IPS-18a (cell line): ENCODE measurements around the gene RNASEH2C.
"Not testable (repeated sequence)": the region's sequence is repeated elsewhere in the genome, so short reads cannot be mapped to it uniquely, and the experiment has no call there.

Experiments
- H3K27ac ChIP-seq: one replicate; pipeline ENCODE4 v1.5.1; 2013; ENCODE audit warnings: low read length
- H3K27me3 ChIP-seq: one replicate; pipeline ENCODE4 v1.6.1; 2013; ENCODE audit warnings: mild to moderate bottlenecking, low read length; ENCODE audit not compliant: control insufficient read depth, insufficient read depth
- H3K36me3 ChIP-seq: one replicate; pipeline ENCODE4 v1.6.1; 2013; ENCODE audit warnings: low read depth, low read length; ENCODE audit not compliant: control insufficient read depth
- H3K4me1 ChIP-seq: one replicate; pipeline ENCODE4 v1.6.1; 2013; ENCODE audit warnings: low read depth, low read length; ENCODE audit not compliant: control insufficient read depth
- H3K4me3 ChIP-seq: one replicate; pipeline ENCODE4 v1.5.1; 2013; ENCODE audit warnings: low read length
- H3K9ac ChIP-seq: one replicate; pipeline ENCODE4 v1.6.1; 2013; ENCODE audit warnings: mild to moderate bottlenecking, low read length, moderate library complexity
- H3K9me3 ChIP-seq: one replicate; pipeline ENCODE4 v1.6.1; 2013; ENCODE audit warnings: low read depth, low read length; ENCODE audit not compliant: control insufficient read depth

Gene RNASEH2C

DNA sequence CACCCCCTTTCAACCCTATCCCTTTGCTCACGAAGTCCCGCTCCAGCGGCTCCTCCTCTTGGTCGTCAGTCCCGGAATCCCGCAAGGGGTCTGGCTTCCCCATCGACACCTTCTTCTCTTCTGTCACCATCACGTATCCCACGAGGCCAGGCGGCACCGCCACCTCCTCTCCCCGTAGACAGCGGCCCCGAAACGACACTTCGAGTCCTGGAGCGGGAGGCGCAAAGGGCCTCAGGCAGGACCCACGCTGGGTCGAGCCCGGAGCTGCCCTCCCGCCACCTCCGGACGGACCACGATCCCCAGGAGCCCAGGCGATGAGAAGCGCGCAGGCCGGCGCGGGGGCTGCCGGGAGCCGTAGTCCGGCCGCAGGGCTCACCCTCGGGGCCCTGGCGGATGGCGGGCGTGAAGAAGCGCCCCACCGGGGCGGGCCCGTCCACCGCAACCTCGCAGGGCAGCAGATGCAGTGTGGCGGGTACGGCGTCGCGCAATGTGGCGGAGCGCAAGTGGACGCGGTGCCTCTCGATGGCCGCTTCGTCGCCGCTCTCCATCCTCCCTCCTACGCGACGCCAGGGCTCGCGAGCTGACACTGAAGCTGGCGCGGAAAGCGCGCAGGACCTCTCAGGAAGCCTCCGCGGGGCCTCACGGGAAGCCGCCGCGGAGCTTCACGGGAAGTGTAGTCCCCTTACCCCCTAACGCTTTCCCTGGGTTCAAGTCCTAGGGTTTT, at the start of gene RNASEH2C:
TSS of gene RNASEH2C (minus strand) at position 588 of the 724 bp plus-strand sequence. CDS start at position 548, 40 bp downstream.
- Histone ChIP-seq H3K27me3 (no peaks in the 10 kb centered on the region), H3K36me3 (peaks cover 35% of the 10 kb centered on the region), H3K4me1 (no peaks in the 10 kb centered on the region), H3K4me3 (peak within 1 kb of the TSS; percentile 81), H3K9ac (peak within 1 kb of the TSS; percentile 70), H3K9me3 (no peaks in the 10 kb centered on the region), H3K27ac (no peak within 1 kb of the TSS)

DNA sequence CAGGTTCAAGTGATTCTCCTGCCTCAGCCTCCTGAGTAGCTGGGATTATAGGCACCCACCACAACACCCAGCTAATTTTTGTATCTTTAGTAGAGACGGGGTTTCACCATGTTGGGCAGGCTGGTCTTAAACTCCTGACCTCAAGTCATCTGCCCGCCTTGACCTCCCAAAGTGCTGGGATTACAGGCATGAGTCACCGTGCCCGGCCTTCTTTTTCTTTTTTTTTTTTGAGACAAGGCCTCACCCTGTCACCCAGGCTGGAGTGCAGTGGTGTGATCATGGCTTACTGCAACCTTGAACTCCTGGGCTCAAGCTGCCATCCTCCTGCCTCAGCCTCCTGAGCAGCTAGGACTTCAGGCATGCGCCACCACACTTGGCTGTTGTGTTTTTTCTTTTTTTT, 47.2 kb upstream of the RNASEH2C start:
- not testable (repeated sequence) for H3K9me3 ChIP-seq, H3K27me3 ChIP-seq, H3K27ac ChIP-seq, H3K4me1 ChIP-seq, H3K9ac ChIP-seq, H3K4me3 ChIP-seq, H3K36me3 ChIP-seq

DNA sequence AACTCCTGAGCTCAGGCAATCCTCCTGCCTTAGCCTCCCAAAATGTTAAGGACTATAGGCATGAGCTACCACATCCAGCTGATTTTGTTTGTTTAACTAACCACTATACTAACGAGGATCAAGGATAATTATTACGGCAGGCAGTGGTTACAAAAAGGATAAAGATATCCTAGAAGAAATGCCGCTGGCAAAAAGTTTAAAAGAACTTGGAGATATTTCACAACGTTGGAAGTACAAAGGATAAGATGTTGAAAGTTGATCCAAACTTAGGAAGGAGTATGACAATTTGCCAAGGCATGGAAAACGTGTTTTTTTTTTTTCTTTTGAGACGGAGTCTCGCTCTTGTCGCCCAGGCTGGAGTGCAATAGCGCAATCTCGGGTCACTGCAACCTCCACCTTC, 46.8 kb upstream of the RNASEH2C start:
- Histone ChIP-seq H3K4me1 (no peaks in the 10 kb centered on the region), H3K36me3 (no peaks in the 10 kb centered on the region), H3K27ac (no peak overlapping the region), H3K9ac (no peak overlapping the region), H3K4me3 (no peak overlapping the region), H3K27me3 (no peaks in the 10 kb centered on the region), H3K9me3 (no peaks in the 10 kb centered on the region)

DNA sequence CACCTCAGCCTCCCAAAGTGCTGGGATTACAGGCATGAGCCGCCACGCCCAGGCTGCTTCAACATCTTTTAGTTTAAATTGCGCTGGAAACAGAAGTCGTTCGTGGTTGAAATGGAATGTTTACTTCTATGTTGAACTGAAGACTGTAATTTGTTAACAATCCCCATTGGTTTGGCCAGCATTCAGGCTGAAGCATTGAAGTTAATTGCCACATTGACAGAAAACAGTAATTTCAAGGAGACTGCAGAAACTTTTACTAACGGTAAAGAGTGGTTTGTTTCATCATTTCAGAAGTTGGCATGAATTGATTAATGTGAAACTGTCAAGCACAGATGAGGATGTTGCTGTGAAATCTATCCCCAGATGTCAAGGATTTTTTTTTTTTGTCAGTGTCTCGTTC, 45.9 kb upstream of the RNASEH2C start:
- H3K27ac ChIP-seq, result no peak overlapping the region
- no peak overlapping the region for H3K4me3 ChIP-seq
- no peaks in the 10 kb centered on the region for H3K4me1 ChIP-seq
- H3K27me3 ChIP-seq, result no peaks in the 10 kb centered on the region
- no peaks in the 10 kb centered on the region for H3K9me3 ChIP-seq
- H3K36me3 ChIP-seq, result no peaks in the 10 kb centered on the region
- no peak overlapping the region for H3K9ac ChIP-seq

DNA sequence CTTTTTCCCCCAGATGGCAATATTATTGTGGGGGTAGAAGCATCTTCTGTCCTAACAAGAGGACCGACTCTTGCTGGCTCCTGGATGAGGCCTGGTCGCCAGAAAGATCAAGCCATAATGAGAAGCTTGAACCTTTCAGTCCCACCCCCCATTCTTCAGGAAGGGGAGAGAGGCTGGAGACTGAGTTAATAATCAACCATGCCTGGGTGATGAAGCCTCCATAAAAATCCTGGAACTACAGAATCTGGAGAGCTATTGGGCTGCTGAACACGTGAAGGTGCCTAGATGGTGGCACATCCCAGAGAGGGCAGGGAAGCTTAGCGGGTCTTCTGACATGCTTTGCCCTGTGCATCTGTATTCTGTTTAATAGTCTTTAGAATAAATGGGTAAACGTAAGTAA, 43.8 kb upstream of the RNASEH2C start:
- no peak overlapping the region for H3K4me3 ChIP-seq
- H3K27me3 ChIP-seq, result no peaks in the 10 kb centered on the region
- H3K9ac ChIP-seq, result no peak overlapping the region
- H3K36me3 ChIP-seq, result no peaks in the 10 kb centered on the region
- no peak overlapping the region for H3K27ac ChIP-seq
- no peaks in the 10 kb centered on the region for H3K4me1 ChIP-seq
- no peaks in the 10 kb centered on the region for H3K9me3 ChIP-seq

DNA sequence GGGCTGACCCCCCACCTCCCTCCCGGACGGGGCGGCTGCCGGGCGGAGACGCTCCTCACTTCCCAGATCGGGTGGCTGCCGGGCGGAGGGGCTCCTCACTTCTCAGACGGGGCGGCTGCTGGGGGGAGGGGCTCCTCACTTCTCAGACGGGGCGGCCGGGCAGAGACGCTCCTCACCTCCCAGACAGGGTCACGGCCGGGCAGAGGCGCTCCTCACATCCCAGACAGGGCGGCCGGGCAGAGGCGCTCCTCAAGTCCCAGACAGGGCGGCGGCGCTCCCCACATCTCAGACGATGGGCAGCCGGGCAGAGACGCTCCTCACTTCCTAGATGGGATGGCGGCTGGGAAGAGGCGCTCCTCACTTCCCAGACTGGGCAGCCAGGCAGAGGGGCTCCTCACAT, 42.2 kb upstream of the RNASEH2C start:
- H3K27ac ChIP-seq, H3K27me3 ChIP-seq, H3K4me3 ChIP-seq, H3K4me1 ChIP-seq, H3K9me3 ChIP-seq, H3K36me3 ChIP-seq, H3K9ac ChIP-seq: not testable (repeated sequence)

DNA sequence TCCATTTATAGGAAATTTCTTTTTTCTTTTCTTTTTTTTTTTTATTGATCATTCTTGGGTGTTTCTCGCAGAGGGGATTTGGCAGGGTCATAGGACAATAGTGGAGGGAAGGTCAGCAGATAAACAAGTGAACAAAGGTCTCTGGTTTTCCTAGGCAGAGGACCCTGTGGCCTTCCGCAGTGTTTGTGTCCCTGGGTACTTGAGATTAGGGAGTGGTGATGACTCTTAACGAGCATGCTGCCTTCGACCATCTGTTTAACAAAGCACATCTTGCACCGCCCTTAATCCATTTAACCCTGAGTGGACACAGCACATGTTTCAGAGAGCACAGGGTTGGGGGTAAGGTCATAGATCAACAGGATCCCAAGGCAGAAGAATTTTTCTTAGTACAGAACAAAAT, 41.6 kb upstream of the RNASEH2C start:
- H3K4me1 ChIP-seq, H3K36me3 ChIP-seq, H3K9me3 ChIP-seq, H3K9ac ChIP-seq, H3K27ac ChIP-seq, H3K4me3 ChIP-seq, H3K27me3 ChIP-seq: not testable (repeated sequence)

DNA sequence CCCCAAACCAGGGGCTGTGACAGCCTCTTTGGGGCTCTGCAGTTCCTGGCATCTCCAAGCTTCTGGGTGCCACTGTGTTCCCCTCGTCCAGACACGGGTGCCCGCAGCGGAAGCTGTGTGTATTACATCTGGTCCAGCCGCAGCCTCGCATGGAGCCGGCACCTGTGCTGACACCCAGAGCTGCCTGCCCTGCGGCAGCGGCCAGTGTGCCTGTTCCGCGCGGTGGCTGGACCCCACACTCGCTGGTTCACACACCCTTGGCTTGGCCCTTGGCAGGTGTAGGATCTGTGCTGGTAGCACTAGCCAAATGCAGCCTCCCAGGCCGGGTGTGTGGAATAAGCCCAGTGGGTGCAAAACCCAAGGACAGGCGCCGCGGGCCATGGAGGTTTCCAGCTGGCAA, 24.5 kb upstream of the RNASEH2C start:
- no peak overlapping the region for H3K4me3 ChIP-seq
- no peak overlapping the region for H3K9ac ChIP-seq
- peaks cover 18% of the 10 kb centered on the region for H3K27me3 ChIP-seq
- H3K27ac ChIP-seq, result no peak overlapping the region
- H3K36me3 ChIP-seq, result no peaks in the 10 kb centered on the region
- no peaks in the 10 kb centered on the region for H3K4me1 ChIP-seq
- no peaks in the 10 kb centered on the region for H3K9me3 ChIP-seq

DNA sequence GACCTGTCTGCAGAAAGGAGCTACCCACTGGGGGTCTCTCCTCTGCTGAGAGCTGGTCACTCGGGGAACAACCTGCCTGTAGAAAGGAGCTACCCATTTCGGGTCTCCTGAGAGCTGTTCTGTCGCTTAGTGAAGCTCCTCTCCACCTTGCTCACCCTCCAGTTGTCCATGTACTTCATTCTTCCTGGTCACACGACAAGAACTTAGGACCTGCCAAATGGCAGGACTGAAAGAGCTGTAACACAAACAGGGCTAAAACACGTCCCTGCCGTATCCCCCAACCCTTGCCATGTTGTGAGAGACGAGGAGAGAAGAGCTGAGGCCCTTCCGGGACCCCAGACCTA, 24.1 kb upstream of the RNASEH2C start:
- H3K9me3 ChIP-seq, result no peaks in the 10 kb centered on the region
- H3K4me3 ChIP-seq, result no peak overlapping the region
- H3K4me1 ChIP-seq, result no peaks in the 10 kb centered on the region
- H3K9ac ChIP-seq, result no peak overlapping the region
- H3K27me3 ChIP-seq, result peaks cover 14% of the 10 kb centered on the region
- H3K36me3 ChIP-seq, result no peaks in the 10 kb centered on the region
- H3K27ac ChIP-seq, result no peak overlapping the region

DNA sequence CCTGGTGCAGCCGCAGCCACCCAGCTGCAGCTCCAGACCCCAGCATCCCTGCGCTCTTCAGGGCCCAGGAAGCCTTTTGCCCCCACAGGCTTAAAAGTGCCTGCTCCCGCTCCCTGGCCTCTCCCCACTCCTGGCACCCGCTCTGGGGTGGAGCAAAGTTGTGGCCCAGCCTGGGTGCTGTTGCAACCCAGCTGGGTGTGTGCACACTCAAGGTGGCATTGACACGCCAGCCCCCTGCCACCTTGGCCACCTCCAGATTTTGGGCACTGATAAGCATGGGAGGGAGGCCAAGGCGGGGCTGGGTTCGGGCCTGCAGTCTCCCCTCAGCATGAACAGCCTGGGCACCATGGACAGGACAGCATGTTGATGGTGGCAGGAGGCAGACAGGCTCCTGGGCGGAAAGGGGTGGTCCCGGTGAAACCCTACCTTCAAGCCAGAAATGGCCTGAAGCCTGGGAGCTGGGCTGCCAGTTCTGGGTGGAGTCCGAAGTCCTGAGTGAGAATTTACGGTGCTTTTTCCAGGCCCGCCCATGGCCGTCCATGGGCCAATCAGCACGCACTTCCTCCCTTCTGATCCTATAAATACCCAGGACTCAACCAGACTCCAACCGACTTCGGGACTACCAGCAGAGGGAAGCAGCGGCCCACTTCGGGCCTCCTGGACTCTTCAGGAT, 23.6 kb upstream of the RNASEH2C start:
- Histone ChIP-seq H3K27me3 (peaks cover 9% of the 10 kb centered on the region), H3K27ac (no peak overlapping the region), H3K4me3 (no peak overlapping the region)

DNA sequence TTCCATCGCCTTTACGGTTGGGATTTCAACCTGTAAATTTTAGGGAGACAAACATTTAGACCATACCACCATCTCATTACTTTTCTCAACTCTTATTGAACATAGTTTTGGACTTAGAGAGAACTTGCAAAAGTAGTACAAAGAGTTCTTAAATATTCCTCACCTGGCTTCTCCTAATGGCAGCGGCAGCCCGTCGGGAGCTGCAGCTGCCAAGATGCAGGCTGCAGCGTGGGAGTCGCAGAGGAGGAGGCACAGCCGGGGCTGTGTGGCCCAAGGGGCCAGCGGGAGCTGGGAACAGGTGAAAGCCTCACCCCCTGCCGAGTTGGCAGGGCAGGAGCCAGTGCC, 23.1 kb upstream of the RNASEH2C start:
- no peaks in the 10 kb centered on the region for H3K9me3 ChIP-seq
- no peaks in the 10 kb centered on the region for H3K36me3 ChIP-seq
- no peak overlapping the region for H3K4me3 ChIP-seq
- H3K27ac ChIP-seq, result no peak overlapping the region
- peaks cover 8% of the 10 kb centered on the region for H3K27me3 ChIP-seq
- H3K9ac ChIP-seq, result no peak overlapping the region
- H3K4me1 ChIP-seq, result no peaks in the 10 kb centered on the region

More for the DNA sequence above, 23.6 kb upstream of the RNASEH2C start:
- Histone ChIP-seq H3K4me1 (no peaks in the 10 kb centered on the region), H3K36me3 (no peaks in the 10 kb centered on the region), H3K9me3 (no peaks in the 10 kb centered on the region), H3K9ac (no peak overlapping the region)

DNA sequence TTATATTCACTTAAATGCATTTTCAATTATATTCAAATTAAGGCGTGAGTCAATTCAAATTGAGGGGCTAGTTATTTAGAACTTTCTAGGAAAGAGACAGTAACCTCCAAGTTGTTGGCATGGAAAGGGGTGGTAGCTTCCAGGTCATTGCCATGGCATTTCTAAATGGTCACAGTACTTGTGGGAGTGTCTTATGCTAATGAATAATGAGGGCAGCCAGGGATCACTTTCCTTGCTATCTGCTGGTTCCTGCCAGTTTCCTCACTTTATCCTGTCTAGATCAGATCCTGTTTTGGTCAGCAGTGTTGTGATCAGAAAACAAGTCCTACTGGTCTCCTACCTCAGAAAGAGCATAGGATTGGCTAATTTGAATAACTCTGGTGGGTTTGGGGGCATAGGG, 21.8 kb upstream of the RNASEH2C start:
- no peaks in the 10 kb centered on the region for H3K36me3 ChIP-seq
- H3K27me3 ChIP-seq, result peaks cover 1% of the 10 kb centered on the region
- H3K27ac ChIP-seq, result no peak overlapping the region
- no peaks in the 10 kb centered on the region for H3K9me3 ChIP-seq
- no peak overlapping the region for H3K4me3 ChIP-seq
- no peak overlapping the region for H3K9ac ChIP-seq
- H3K4me1 ChIP-seq, result no peaks in the 10 kb centered on the region
